ENCODE data around the gene CYBC1. TPM values are rescaled to one million over a fixed set of nuclear protein-coding genes. Genes with fewer than 3 reads are reported as not detected.

CYBC1 gene
- total RNA-seq, 1 donor from 2014 or later = 115 TPM

DNA sequence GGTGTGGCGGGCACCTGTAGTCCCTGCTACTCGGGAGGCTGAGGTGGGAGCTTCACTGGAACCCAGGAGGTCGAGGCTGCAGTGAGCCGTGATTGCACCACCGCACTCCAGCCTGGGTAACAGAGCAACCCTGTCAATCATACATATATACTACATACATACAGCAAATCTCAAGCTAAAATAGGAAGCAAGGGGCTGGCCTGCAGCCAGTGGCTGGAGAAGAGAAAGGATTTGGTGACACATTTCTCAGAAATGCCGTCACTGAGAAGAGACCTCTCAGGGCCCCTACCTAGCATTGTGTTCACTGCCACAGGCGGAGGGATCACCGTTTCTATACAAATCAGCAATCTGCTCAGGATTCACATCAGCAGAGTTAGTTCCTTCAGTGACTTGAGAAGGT lies 24.9 kb upstream of the CYBC1 start:
- TF ChIP-seq CTCF (conservative IDR thresholded peaks at IDR 0.05) = no peak
- no peak overlapping the region for H3K4me3 Mint-ChIP-seq
- no peak for DNase-seq (ENCODE audit: low read depth, low spot score)
- no peak overlapping the region for H3K27ac Mint-ChIP-seq (ENCODE audit: unreplicated experiment)
- no peaks in the 10 kb centered on the region for H3K27me3 Mint-ChIP-seq (ENCODE audit: low read depth)
- H3K9me3 Mint-ChIP-seq = no peaks in the 10 kb centered on the region
- H3K4me1 Mint-ChIP-seq = no peaks in the 10 kb centered on the region
- peaks cover 3% of the 10 kb centered on the region for H3K36me3 Mint-ChIP-seq (ENCODE audit: low read depth)

DNA sequence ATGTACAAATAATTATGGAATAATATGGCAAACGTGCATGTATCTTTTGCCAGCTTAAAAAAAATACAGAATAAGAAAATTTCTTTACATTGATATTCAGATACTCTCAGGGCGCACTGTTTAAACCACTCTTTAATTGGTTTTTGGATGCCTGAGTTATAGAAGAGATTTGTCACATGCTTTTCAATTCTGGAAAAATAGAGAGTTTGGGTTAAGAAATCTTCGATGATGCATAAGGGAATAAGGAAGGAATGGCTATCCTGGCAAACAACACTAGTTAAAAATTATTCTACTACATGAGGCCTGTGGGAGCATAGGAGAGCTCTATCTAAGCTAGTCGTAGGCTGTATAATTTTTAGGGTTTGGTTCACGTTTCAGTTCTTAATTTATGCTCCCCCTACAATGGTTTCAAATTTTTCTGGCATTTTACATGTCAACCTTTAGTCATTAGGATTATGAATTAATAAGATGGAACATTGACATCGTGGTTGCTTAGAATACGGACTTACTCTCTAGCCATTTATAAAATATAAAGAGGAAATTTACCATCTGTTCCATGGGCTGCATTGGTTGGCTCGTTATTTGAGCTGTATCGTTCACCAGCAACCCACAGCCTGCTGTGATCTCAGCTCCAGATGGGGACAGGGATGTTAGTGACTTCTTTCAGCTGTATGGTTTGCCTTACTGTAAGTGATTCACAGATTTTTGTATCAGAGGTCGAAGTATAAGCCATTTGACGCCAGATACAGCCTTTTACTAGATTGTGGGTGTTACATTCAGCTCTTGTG lies 23.9 kb upstream of the CYBC1 start:
- peaks cover 6% of the 10 kb centered on the region for H3K36me3 Mint-ChIP-seq (ENCODE audit: low read depth)
- H3K4me1 Mint-ChIP-seq = no peaks in the 10 kb centered on the region
- no peak overlapping the region for H3K27ac Mint-ChIP-seq (ENCODE audit: unreplicated experiment)

GRCh38 chr17:82470065-82470464 lies 19.5 kb upstream of the CYBC1 start:
- Mint-ChIP-seq H3K4me3 (no peak overlapping the region), H3K9me3 (no peaks in the 10 kb centered on the region)

More for the DNA sequence above, 23.9 kb upstream of the CYBC1 start:
- TF ChIP-seq CTCF (conservative IDR thresholded peaks at IDR 0.05) = no peak
- DNase-seq (ENCODE audit: low read depth, low spot score) = no peak
- Mint-ChIP-seq H3K27me3 (ENCODE audit: low read depth) (no peaks in the 10 kb centered on the region), H3K4me3 (no peak overlapping the region), H3K9me3 (no peaks in the 10 kb centered on the region)

DNA sequence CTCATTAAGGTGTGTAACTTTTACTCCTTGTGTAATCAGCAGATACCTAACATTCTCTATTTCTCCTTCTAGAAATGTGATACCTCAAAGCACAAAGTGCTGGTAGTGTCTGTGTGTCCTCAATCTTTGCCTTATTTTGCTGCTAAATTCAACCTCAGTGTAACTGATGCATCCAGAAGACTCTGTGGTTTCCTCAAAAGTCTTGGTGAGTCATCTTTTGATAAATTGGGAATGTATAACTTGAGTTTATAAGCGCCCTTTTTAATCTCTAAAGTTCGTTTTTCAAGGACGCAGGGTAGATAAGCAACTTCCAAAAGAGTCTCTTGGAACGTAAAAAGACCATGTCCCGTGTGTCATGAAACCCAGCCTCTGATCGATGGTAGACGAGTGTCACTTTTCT lies 18.1 kb upstream of the CYBC1 start:
- Mint-ChIP-seq H3K9me3 (no peaks in the 10 kb centered on the region), H3K27ac (ENCODE audit: unreplicated experiment) (no peak overlapping the region), H3K4me3 (no peak overlapping the region), H3K4me1 (no peaks in the 10 kb centered on the region), H3K27me3 (ENCODE audit: low read depth) (no peaks in the 10 kb centered on the region), H3K36me3 (ENCODE audit: low read depth) (peaks cover 15% of the 10 kb centered on the region)
- DNase-seq (ENCODE audit: low read depth, low spot score) = no peak
- no peak for TF ChIP-seq CTCF (conservative IDR thresholded peaks at IDR 0.05)

More at GRCh38 chr17:82470065-82470464, 19.5 kb upstream of the CYBC1 start:
- H3K36me3 Mint-ChIP-seq (ENCODE audit: low read depth) = peaks cover 15% of the 10 kb centered on the region
- no peaks in the 10 kb centered on the region for H3K27me3 Mint-ChIP-seq (ENCODE audit: low read depth)
- DNase-seq (ENCODE audit: low read depth, low spot score) = no peak
- no peaks in the 10 kb centered on the region for H3K4me1 Mint-ChIP-seq
- no peak overlapping the region for H3K27ac Mint-ChIP-seq (ENCODE audit: unreplicated experiment)
- TF ChIP-seq CTCF (conservative IDR thresholded peaks at IDR 0.05) = no peak

DNA sequence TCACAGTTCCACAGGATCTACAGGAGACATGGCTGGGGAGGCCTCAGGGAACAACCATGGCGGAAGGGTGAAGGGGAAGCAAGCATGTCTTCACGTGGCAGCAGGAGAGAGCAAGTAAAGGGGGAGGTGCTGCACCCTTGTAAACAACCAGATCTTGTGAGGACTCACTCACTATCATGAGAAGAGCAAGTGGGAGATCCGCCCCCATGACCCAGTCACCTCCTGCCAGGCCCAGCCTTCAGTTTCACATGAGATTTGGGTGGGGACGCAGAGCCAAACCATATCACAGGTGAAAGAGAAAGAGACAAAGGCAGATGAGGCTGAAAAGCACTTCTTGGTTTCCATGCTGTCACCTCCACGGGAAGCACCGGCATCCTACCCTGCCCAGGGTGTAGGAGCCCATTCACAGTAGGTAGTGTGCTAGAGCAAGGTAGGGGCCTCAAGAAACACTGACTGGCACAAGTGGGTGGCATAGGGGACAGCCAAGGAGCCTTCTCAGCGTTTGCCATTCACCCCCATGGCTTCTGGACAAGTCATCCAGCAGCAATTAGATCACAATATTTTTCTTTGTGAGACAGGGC lies 14.6 kb upstream of the CYBC1 start:
- H3K36me3 Mint-ChIP-seq (ENCODE audit: low read depth) = peaks cover 12% of the 10 kb centered on the region
- DNase-seq (ENCODE audit: low read depth, low spot score) = no peak
- H3K4me1 Mint-ChIP-seq = no peaks in the 10 kb centered on the region
- H3K9me3 Mint-ChIP-seq = no peaks in the 10 kb centered on the region
- no peak for TF ChIP-seq CTCF (conservative IDR thresholded peaks at IDR 0.05)
- no peaks in the 10 kb centered on the region for H3K27me3 Mint-ChIP-seq (ENCODE audit: low read depth)
- H3K4me3 Mint-ChIP-seq = no peak overlapping the region
- H3K27ac Mint-ChIP-seq (ENCODE audit: unreplicated experiment) = no peak overlapping the region
